OCI-LY7 (cell line): Measurements from ENCODE around the gene C6orf52. TPM values are rescaled to one million over a fixed set of nuclear protein-coding genes. Genes with fewer than 3 reads are reported as not detected.

Experiments used
- BruUV-seq: library from RNA; stranded (reverse); fragments of 400-500 nt; replicated peaks from 2 replicates; lab custom pipeline; 2021; lab: Mats Ljungman, UMichigan
- CTCF ChIA-PET: fragments of 300-600 bp; sonication (Branson Sonifier 250); formaldehyde crosslinking; loops from one replicate; lab custom pipeline; 2022; ENCODE audit warnings: antibody characterized with exemption; ENCODE audit not compliant: unreplicated experiment; lab: Charles Lee
- POLR2A ChIA-PET: fragments of 300-600 bp; sonication (Branson Sonifier 250); formaldehyde crosslinking; loops from one replicate; lab custom pipeline; 2022; ENCODE audit warnings: antibody characterized with exemption; lab: Charles Lee
- DNase-seq: peaks from one replicate; pipeline ENCODE4 v3.0.0-alpha.2; 2015; ENCODE audit warnings: low spot score
- H2AFZ ChIP-seq: fragments of 200-600 bp; sonication (generic), shearing (Covaris generic); 2 replicates; pipeline ENCODE4 v1.6.1; 2014; ENCODE audit warnings: mild to moderate bottlenecking, antibody characterized with exemption, low read length, moderate library complexity
- H3K27ac ChIP-seq: fragments of 200-600 bp; sonication (generic); 2 replicates; pipeline ENCODE4 v1.5.1; 2014; ENCODE audit warnings: mixed run types, low read depth, mild to moderate bottlenecking, moderate library complexity, low read length, inconsistent platforms; ENCODE audit not compliant: poor library complexity, severe bottlenecking
- H3K36me3 ChIP-seq: fragments of 200-600 bp; sonication (generic); 2 replicates; pipeline ENCODE4 v1.6.1; 2014; ENCODE audit warnings: mild to moderate bottlenecking, antibody characterized with exemption, low read length, moderate library complexity, mixed read lengths; ENCODE audit not compliant: insufficient read depth
- H3K4me1 ChIP-seq: fragments of 200-600 bp; sonication (generic); 2 replicates; pipeline ENCODE4 v1.5.1; 2014; ENCODE audit warnings: mild to moderate bottlenecking, low read length; ENCODE audit not compliant: insufficient read depth, poor library complexity, severe bottlenecking
- H3K4me2 ChIP-seq: fragments of 200-600 bp; sonication (generic); 2 replicates; pipeline ENCODE4 v1.6.1; 2014; ENCODE audit warnings: mild to moderate bottlenecking, low read length
- H3K4me3 ChIP-seq: fragments of 200-600 bp; sonication (generic); 2 replicates; pipeline ENCODE4 v1.5.1; 2014; ENCODE audit warnings: mild to moderate bottlenecking, low read depth, low read length; ENCODE audit not compliant: poor library complexity, severe bottlenecking
- H3K79me2 ChIP-seq: fragments of 200-600 bp; sonication (generic); 2 replicates; pipeline ENCODE4 v1.6.1; 2016; ENCODE audit warnings: low read depth, mild to moderate bottlenecking, low read length, moderate library complexity, mixed read lengths; ENCODE audit not compliant: insufficient read depth
- H3K9me2 ChIP-seq: fragments of 200-600 bp; sonication (generic); 2 replicates; pipeline ENCODE4 v1.6.1; 2016; ENCODE audit warnings: mild to moderate bottlenecking, low read length, mixed read lengths; ENCODE audit not compliant: insufficient read depth
- H3K9me3 ChIP-seq: fragments of 200-600 bp; sonication (generic); 2 replicates; pipeline ENCODE4 v1.6.1; 2014; ENCODE audit warnings: mild to moderate bottlenecking, mixed run types, low read length, mixed read lengths
- H4K20me1 ChIP-seq: fragments of 200-600 bp; sonication (generic); 2 replicates; pipeline ENCODE4 v1.6.1; 2014; ENCODE audit warnings: mild to moderate bottlenecking, antibody characterized with exemption, low read length, moderate library complexity, mixed read lengths; ENCODE audit not compliant: insufficient read depth
- CTCF ChIP-seq: fragments of 200-600 bp; sonication (generic); conservative IDR thresholded peaks from 2 replicates; pipeline ENCODE4 v1.5.1; 2014; ENCODE audit warnings: mild to moderate bottlenecking, antibody characterized with exemption, low read length, moderate library complexity, mixed read lengths
- EZH2phosphoT487 ChIP-seq: fragments of 200-600 bp; sonication (generic); IDR thresholded peaks from 2 replicates; pipeline ENCODE4 v1.6.1; 2018; ENCODE audit warnings: low read depth, borderline replicate concordance, mild to moderate bottlenecking, mixed run types, antibody characterized with exemption, low read length, moderate library complexity, mixed read lengths
- intact Hi-C: fragments of 100-400 bp; cut with micrococcal nuclease; formaldehyde crosslinking; loops from one replicate; pipeline ENCODE4 v1.10.0; 2022; ENCODE audit not compliant: unreplicated experiment
- total RNA-seq, 2 experiments: library from RNA; depleted of rRNA in 1 of 2; stranded (reverse); fragments of >200 nt in 1 of 2; shearing (Covaris generic) in 1 of 2; gene quantifications; 2 replicates each; pipeline ENCODE4 v1.2.3, GENCODE V29; 2014 to 2022

Gene C6orf52
- total RNA-seq, 2 experiments from 2014 or later: 0.66 TPM; not detected in 1

GRCh38 chr6:10644225-10644624, 50.2 kb downstream of the C6orf52 start:
- no peak overlapping the region for H3K27ac ChIP-seq
- ChIA-PET POLR2A (no interaction called here), CTCF (interaction anchor here (0.5 kb wide), 1 partner anchor 51 kb away, joined by 3 read pairs; the partner anchor contains the start of gene PAK1IP1)
- no peak for DNase-seq
- intact Hi-C loops: no loop called here
- H3K4me1 ChIP-seq: peaks cover 17% of the 10 kb centered on the region
- TF ChIP-seq EZH2phosphoT487 (no peak), CTCF (no peak)
- no peaks in the 10 kb centered on the region for H3K36me3 ChIP-seq
- no peak overlapping the region for H2AFZ ChIP-seq
- H3K9me3 ChIP-seq: no peaks in the 10 kb centered on the region
- H3K4me3 ChIP-seq: no peak overlapping the region
- no peaks in the 10 kb centered on the region for H4K20me1 ChIP-seq
- H3K9me2 ChIP-seq: no peaks in the 10 kb centered on the region
- BruUV-seq: no TSS peak
- H3K4me2 ChIP-seq: no peak overlapping the region
- no peaks in the 10 kb centered on the region for H3K79me2 ChIP-seq

DNA sequence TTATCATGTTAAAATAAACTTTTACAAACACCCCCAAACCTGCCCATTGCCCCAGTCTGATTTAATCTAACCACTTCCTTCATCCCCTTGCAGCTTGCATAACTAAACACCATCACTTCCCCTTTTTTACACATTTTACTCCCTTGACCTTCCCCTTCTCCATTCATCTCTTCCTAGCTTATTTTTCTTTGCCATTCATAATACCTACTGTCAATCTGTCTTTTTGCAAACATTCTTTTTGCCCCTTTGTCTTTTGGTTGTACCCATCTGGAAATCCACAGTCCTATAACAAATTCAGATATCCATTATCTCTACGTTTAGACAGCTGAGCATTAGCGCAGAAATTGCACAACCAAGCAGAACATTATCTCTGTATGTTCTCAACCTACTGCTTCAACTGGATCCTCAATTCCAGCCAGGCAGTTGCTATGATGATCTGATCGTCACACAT, 51.2 kb downstream of the C6orf52 start:
- Histone ChIP-seq H3K9me3 (no peaks in the 10 kb centered on the region), H3K36me3 (no peaks in the 10 kb centered on the region), H2AFZ (peak overlapping the region; percentile 69; the same call in 1 of the 2 replicates), H3K9me2 (no peaks in the 10 kb centered on the region), H3K4me1 (peaks cover 17% of the 10 kb centered on the region), H3K27ac (no peak overlapping the region), H3K4me2 (peak overlapping the region; percentile 61), H3K4me3 (no peak overlapping the region), H4K20me1 (no peaks in the 10 kb centered on the region), H3K79me2 (no peaks in the 10 kb centered on the region)
- POLR2A ChIA-PET: interaction anchor here (0.9 kb wide), 1 partner anchor 20 kb away, joined by 3 read pairs; no protein-coding TSS in a partner anchor
- intact Hi-C loops: no loop called here
- TF ChIP-seq CTCF (no peak), EZH2phosphoT487 (no peak)
- CTCF ChIA-PET: no interaction called here
- no TSS peak for BruUV-seq
- DNase-seq: peak; percentile 67

GRCh38 chr6:10641528-10641927, 52.9 kb downstream of the C6orf52 start:
- CTCF ChIA-PET: no interaction called here
- POLR2A ChIA-PET: interaction anchor here (0.6 kb wide), 1 partner anchor 204 kb away, joined by 5 read pairs; no protein-coding TSS in a partner anchor
- TF ChIP-seq CTCF: no peak
- no peak for TF ChIP-seq EZH2phosphoT487
- Histone ChIP-seq H3K9me3 (no peaks in the 10 kb centered on the region), H3K27ac (no peak overlapping the region), H3K4me2 (no peak overlapping the region), H3K9me2 (no peaks in the 10 kb centered on the region), H4K20me1 (no peaks in the 10 kb centered on the region), H3K4me1 (peaks cover 17% of the 10 kb centered on the region), H3K36me3 (no peaks in the 10 kb centered on the region), H3K79me2 (no peaks in the 10 kb centered on the region), H2AFZ (no peak overlapping the region), H3K4me3 (no peak overlapping the region)
- intact Hi-C loops: no loop called here
- no peak for DNase-seq
- no TSS peak for BruUV-seq
